Measurements from ENCODE around the gene RGS13. TPM values are rescaled to one million over a fixed set of nuclear protein-coding genes. Genes with fewer than 3 reads are reported as not detected.

Gene RGS13
- total RNA-seq (2013; cell fraction: nucleolus; rRNA removed): 2.9 and 3.3 TPM in 2 replicates
- 0.23 and 0.33 TPM in 2 replicates for total RNA-seq (2014; rRNA removed)
- 0.28 and 0.36 TPM in 2 replicates for total RNA-seq (2014; rRNA removed; fragmentation: Illumina TruSeq; extraction: Trizol)
- total RNA-seq (2021): 0.23 and 0.29 TPM in 2 replicates
- polyA plus RNA-seq (2011; ENCODE audit: low read depth): 0.17 TPM
- 16.0 and 33.6 TPM in 2 replicates for polyA plus RNA-seq (2011; rRNA removed)
- polyA plus RNA-seq (2011; cell fraction: cytosol; rRNA removed): 2.7 and 2.9 TPM in 2 replicates
- 19.3 and 26.7 TPM in 2 replicates for polyA plus RNA-seq (2011; cell fraction: nucleus; rRNA removed)
- 0.41 and 0.52 TPM in 2 replicates for polyA plus RNA-seq (2012)
- 0.35 and 0.63 TPM in 2 replicates for polyA plus RNA-seq (2014; fragmentation: Illumina TruSeq; extraction: Trizol)
- polyA plus RNA-seq (2014; fragmentation: Nextera tagmentation; extraction: Ambion mirVana): under 1 TPM; 0.66 to 0.77 TPM
- polyA plus RNA-seq (2014; rRNA removed): 0.16 and 0.36 TPM in 2 replicates
- polyA plus RNA-seq (2016; fragmentation: Nextera tagmentation; extraction: Ambion mirVana): under 1 TPM in 1 of 2 experiments, not detected in 1; 0.26 TPM
- polyA minus RNA-seq (2011; rRNA and poly(A)+ RNA removed): 6.7 and 7.0 TPM in 2 replicates
- 1.1 and 1.5 TPM in 2 replicates for polyA minus RNA-seq (2011; cell fraction: cytosol; rRNA and poly(A)+ RNA removed)
- 14.4 and 18.1 TPM in 2 replicates for polyA minus RNA-seq (2011; cell fraction: nucleus; rRNA and poly(A)+ RNA removed)
- percentile 57 among the genes with signal in this experiment for Bru-seq, nascent RNA
- BruChase-seq, experiment 1, labeled RNA remaining after a 6-hour chase: percentile 67 among the genes with signal in this experiment
- BruChase-seq, experiment 2, labeled RNA remaining after a 2-hour chase: percentile 81 among the genes with signal in this experiment
- long read RNA-seq, experiment 1, partial matches to known transcripts: 0 of 7 reads
- long read RNA-seq, experiment 1, other reads (novel, unspliced or antisense): 7 of 7 reads
- long read RNA-seq, experiment 2, partial matches to known transcripts: 1 of 23 reads
- long read RNA-seq, experiment 2, other reads (novel, unspliced or antisense): 22 of 23 reads

GRCh38 chr1:192635939-192636338 is at the start of gene RGS13:
RGS13 (plus strand) TSS chr1:192636147; CDS start chr1:192644335, 8,188 bp downstream.
- ChIA-PET SMC1A (ENCODE audit: uncharacterized antibody, unreplicated experiment) (interaction anchor here (1.7 kb wide), 1 partner anchor 9 kb away, joined by 4 read pairs; no protein-coding TSS in a partner anchor), CTCF (interaction anchor here (0.6 kb wide), 1 partner anchor 11 kb away, joined by 3 read pairs; no protein-coding TSS in a partner anchor), POLR2A (no interaction called here), RAD21 (ENCODE audit: unreplicated experiment) (interaction anchor here (1.1 kb wide), 1 partner anchor 8 kb away, joined by 3 read pairs; no protein-coding TSS in a partner anchor)
- no peak for ATAC-seq
- peaks cover 0 to 5% of the 10 kb centered on the region in 2 experiments; a peak in 3 of 4 replicates for H3K27me3 ChIP-seq (replicated peaks in 1 of 2; ENCODE audit: control insufficient read depth in 2 of 2, insufficient read depth in 2 of 2, low read length in 1 of 2)
- BruUV-seq (replicated peaks): no TSS peak
- in situ Hi-C loops (cut with MboI): no loop called here
- H3K9ac ChIP-seq (ENCODE audit: control insufficient read depth, insufficient read depth, low read length): no peak within 1 kb of the TSS
- no peak within 1 kb of the TSS for H2AFZ ChIP-seq (ENCODE audit: control insufficient read depth, low read depth, low read length)
- H3K4me1 ChIP-seq (ENCODE audit: control insufficient read depth, insufficient read depth, low read length): peaks cover 8% of the 10 kb centered on the region
- H3K4me3 ChIP-seq: no peak within 1 kb of the TSS
- no peak for DNase-seq (ENCODE audit: low read depth, low spot score)
- H3K79me2 ChIP-seq (ENCODE audit: control insufficient read depth, insufficient read depth, low read length): no peaks in the 10 kb centered on the region
- no peak within 1 kb of the TSS for H3K27ac ChIP-seq (ENCODE audit: control insufficient read depth, insufficient read depth)
- intact Hi-C loops (cut with micrococcal nuclease; ENCODE audit: unreplicated experiment): no loop called here
- no peaks in the 10 kb centered on the region for H3K9me3 ChIP-seq (replicated peaks; ENCODE audit: control insufficient read depth, insufficient read depth, low read length)
- H4K20me1 ChIP-seq (ENCODE audit: control insufficient read depth, insufficient read depth): no peaks in the 10 kb centered on the region
- no peak within 1 kb of the TSS for H3K4me2 ChIP-seq (ENCODE audit: control insufficient read depth, insufficient read depth)
- no peaks in the 10 kb centered on the region; a peak in 1 of 4 replicates for H3K36me3 ChIP-seq (ENCODE audit: control insufficient read depth in 2 of 2, insufficient read depth in 2 of 2, low read length in 1 of 2)
- no peak for FAIRE-seq
- 42% methylated on average over 4 of the region's 4 CpGs for WGBS (ENCODE audit: insufficient coverage, insufficient replicate concordance, low lambda C conversion rate, missing lambda C conversion rate)
- TF ChIP-seq YBX1 (IDR thresholded peaks at IDR 0.05) (no peak), KLF5 (IDR thresholded peaks at IDR 0.05; ENCODE audit: partially characterized antibody) (no peak), TBL1XR1 (IDR thresholded peaks at IDR 0.05; ENCODE audit: low read depth, low read length) (no peak), BHLHE40 (IDR thresholded peaks at IDR 0.05; ENCODE audit: borderline replicate concordance in 1 of 2, low read depth in 2 of 2, low read length in 1 of 2) (no peak), PKNOX1 (IDR thresholded peaks at IDR 0.05) (no peak), ZNF24 (IDR thresholded peaks at IDR 0.05) (no peak), SIX5 (IDR thresholded peaks at IDR 0.05; ENCODE audit: low read depth, low read length, severe bottlenecking) (no peak), FOXM1 (IDR thresholded peaks at IDR 0.05; ENCODE audit: low read depth, low read length) (no peak), CUX1 (IDR thresholded peaks at IDR 0.05; ENCODE audit: insufficient replicate concordance, low read depth, low read length) (no peak), CTCF (IDR thresholded peaks at IDR 0.05 in 2 of 3, conservative IDR thresholded peaks at IDR 0.05 in 1 of 3; ENCODE audit: control insufficient read depth in 2 of 3, extremely low read depth in 1 of 3, insufficient read depth in 1 of 3, low read depth in 3 of 3, low read length in 3 of 3) (no peak), PAX5 (IDR thresholded peaks at IDR 0.05; ENCODE audit: borderline replicate concordance, low read depth, low read length) (no peak), POLR2A (IDR thresholded peaks at IDR 0.05; ENCODE audit: low read depth, low read length) (no peak)
